ENCODE measurements around the gene SPRED2.

DNA sequence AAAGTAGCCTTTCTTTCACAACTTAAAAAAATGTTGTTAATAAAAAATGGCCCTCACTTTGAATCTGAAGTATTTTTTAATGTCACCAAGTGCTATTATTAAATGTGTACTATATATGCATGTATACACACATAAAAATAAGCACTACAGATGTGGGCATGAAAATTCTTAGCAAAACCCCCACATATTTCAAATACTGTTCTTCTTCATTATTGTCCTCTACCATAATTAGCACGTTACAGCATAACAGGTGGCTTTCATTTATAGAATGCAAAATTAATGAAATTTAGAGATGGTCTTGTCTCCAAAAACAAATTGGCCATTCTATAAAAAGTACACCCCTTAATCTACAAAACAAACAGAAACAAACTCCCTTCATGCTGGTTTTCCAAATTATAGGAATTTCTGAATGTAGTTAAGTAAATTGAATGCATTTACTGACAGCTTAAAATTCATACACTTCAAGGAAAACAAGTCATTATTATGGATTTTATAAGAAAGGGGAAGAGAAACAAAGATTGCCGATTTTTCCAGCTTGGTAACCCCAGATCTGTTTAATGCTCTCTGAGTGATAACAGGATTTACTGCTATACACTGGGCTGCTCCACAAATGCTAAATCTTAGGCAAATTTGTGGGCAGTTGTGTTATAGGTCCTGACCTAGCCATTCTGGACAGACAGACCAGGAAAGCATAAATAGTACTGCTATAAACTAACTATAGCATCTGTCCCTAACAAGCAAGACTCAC, 67.2 kb downstream of the SPRED2 start:
- TF ChIP-seq CTCF (conservative IDR thresholded peaks at IDR 0.05 in 1 of 2, IDR thresholded peaks at IDR 0.05 in 1 of 2; ENCODE audit: extremely low read depth in 1 of 2, insufficient read depth in 1 of 2, low read depth in 1 of 2, low read length in 2 of 2) (no peak), EZH2 (IDR thresholded peaks at IDR 0.05; ENCODE audit: borderline replicate concordance, low read length) (no peak)
